ENCODE measurements around the gene CARNS1. TPM values are rescaled to one million over a fixed set of nuclear protein-coding genes. Genes with fewer than 3 reads are reported as not detected.

Gene CARNS1
- total RNA-seq, 3 donors from 2014 or later: 0.16 to 4.2 (median 0.66) TPM

DNA sequence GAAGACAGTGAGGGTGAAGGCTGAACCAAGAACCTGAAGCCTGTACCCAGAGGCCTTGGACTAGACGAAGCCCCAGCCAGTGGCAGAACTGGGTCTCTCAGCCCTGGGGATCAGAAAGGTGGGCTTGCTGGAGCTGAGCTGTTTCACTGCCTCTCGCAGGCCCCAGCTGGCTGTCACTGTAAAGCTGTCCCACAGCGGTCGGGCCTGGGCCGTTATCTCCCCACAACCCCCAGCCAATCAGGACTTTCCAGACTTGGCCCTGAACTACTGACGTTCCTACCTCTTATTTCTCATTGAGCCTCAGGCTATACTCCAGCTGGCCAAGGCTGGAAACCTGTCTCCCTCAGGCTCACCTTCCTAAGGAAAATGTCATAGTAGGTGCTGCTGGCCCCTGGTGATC is 17.9 kb upstream of the CARNS1 start:
- no peak for DNase-seq (ENCODE audit: low spot score in 2 of 2)
- Histone ChIP-seq H3K9me3 (no peaks in the 10 kb centered on the region), H3K27ac (no peak overlapping the region), H3K36me3 (no peaks in the 10 kb centered on the region), H3K4me3 (no peak overlapping the region), H3K27me3 (no peaks in the 10 kb centered on the region), H3K4me1 (peaks cover 14 to 16% of the 10 kb centered on the region in 2 donors)
- TF ChIP-seq POLR2AphosphoS5 (IDR thresholded peaks at IDR 0.05) (no peak), POLR2A (IDR thresholded peaks at IDR 0.05) (no peak)
- TF ChIP-seq, protein P1, sequence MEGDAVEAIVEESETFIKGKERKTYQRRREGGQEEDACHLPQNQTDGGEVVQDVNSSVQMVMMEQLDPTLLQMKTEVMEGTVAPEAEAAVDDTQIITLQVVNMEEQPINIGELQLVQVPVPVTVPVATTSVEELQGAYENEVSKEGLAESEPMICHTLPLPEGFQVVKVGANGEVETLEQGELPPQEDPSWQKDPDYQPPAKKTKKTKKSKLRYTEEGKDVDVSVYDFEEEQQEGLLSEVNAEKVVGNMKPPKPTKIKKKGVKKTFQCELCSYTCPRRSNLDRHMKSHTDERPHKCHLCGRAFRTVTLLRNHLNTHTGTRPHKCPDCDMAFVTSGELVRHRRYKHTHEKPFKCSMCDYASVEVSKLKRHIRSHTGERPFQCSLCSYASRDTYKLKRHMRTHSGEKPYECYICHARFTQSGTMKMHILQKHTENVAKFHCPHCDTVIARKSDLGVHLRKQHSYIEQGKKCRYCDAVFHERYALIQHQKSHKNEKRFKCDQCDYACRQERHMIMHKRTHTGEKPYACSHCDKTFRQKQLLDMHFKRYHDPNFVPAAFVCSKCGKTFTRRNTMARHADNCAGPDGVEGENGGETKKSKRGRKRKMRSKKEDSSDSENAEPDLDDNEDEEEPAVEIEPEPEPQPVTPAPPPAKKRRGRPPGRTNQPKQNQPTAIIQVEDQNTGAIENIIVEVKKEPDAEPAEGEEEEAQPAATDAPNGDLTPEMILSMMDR (IDR thresholded peaks at IDR 0.05): no peak
- intact Hi-C loops (cut with DNase I; ENCODE audit: low total_unique reads): loop anchor here (10.0 kb wide), 1 partner anchor 107 kb away; the partner anchor contains the start of genes CDK2AP2 and PITPNM1

DNA sequence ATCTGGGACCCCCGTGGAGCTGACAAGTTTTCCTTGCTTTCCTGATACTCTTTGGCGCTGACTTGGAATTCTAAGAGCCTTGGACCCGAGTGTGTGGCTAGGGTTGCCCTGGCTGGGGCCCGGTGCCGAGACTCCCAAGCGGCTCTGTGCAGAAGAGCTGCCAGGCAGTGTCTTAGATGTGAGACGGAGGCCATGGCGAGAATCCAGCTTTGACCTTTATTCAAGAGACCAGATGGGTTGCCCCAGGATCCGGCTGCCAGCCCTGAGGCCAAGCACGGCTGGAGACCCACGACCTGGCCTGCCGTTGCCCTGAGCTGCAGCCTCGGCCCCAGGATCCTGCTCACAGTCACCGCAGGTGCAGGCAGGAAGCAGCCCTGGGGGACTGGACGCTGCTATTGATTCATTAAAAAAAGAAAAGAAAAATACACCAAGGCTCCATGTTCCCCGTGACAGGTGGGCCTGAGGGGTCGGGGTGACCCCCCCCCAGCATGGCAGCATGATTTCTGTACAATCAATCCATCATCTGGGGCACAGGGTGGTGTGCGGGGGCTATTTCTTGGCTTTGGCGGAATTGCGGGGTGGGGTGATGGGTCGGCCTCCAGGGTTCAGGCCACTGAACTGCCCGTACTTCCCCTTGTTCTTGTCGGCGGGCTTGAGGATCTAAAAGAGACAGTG is 17.4 kb upstream of the CARNS1 start:
- Histone ChIP-seq H3K36me3 (no peaks in the 10 kb centered on the region), H3K27ac (no peak overlapping the region), H3K9me3 (no peaks in the 10 kb centered on the region), H3K27me3 (no peaks in the 10 kb centered on the region), H3K4me1 (peaks cover 12 to 14% of the 10 kb centered on the region in 2 donors), H3K4me3 (no peak overlapping the region)
- TF ChIP-seq POLR2AphosphoS5 (IDR thresholded peaks at IDR 0.05): no peak
- TF ChIP-seq, protein P1 (IDR thresholded peaks at IDR 0.05): no peak
- no peak for TF ChIP-seq POLR2A (IDR thresholded peaks at IDR 0.05)
- intact Hi-C loops (cut with DNase I; ENCODE audit: low total_unique reads): loop anchor here (10.0 kb wide), 1 partner anchor 107 kb away; the partner anchor contains the start of genes CDK2AP2 and PITPNM1
- DNase-seq (ENCODE audit: low spot score in 2 of 2): no peak

DNA sequence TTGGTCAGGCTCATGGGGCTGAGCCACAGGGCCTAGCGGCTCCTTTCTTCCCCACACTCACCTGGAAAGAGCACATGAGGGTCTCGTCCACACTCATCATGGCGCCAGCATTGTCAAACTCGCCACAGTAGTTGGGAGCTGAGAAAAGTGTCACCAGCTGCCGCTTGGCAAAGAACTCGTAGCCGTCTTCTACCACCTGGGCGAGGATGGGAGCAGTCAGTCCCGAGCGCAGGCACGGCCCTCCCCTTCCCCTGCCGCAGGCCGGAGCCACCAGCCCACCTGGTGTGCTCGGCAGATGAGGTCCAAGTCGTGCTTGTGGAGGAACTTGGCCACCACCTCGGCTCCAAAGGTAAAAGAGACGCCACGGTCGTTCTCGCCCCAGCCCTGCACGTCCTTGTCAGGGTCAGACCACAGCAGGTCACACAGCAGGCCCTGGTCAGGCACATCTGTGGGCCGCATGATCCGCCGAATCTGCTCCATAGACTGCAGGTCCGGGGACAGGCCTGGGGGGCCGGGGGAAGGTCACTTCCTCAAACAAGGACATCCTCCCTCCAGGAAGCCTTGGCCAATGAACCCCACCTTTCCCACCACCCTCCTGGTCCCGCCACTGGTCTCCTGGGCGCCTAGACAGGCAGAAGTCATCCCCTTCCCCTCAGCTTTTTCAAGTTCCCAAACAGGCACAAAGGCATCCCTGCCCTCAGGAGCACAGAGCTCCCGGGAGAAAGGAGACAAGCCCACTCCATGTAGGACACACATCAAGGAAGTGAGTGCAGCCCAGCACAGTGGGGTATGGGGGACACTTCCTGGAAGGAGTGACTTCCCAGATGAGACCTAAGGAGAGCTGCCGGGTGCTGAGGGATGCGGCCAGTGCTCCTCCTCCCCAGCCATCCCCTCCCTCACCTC is 16.6 kb upstream of the CARNS1 start:
- H3K27me3 ChIP-seq: no peaks in the 10 kb centered on the region
- TF ChIP-seq POLR2A (IDR thresholded peaks at IDR 0.05): no peak
- TF ChIP-seq POLR2AphosphoS5 (IDR thresholded peaks at IDR 0.05): no peak
- TF ChIP-seq, protein P1 (IDR thresholded peaks at IDR 0.05): no peak
- no peak overlapping the region for H3K4me3 ChIP-seq
- no peak for DNase-seq (ENCODE audit: low spot score in 2 of 2)
- H3K36me3 ChIP-seq: no peaks in the 10 kb centered on the region
- peaks cover 12 to 14% of the 10 kb centered on the region in 2 donors for H3K4me1 ChIP-seq
- intact Hi-C loops (cut with DNase I; ENCODE audit: low total_unique reads): loop anchor here (10.0 kb wide), 1 partner anchor 106 kb away; the partner anchor contains the start of genes CDK2AP2 and PITPNM1
- peak overlapping the region in 1 of 2 donors; percentile 92 for H3K27ac ChIP-seq
- no peaks in the 10 kb centered on the region for H3K9me3 ChIP-seq

DNA sequence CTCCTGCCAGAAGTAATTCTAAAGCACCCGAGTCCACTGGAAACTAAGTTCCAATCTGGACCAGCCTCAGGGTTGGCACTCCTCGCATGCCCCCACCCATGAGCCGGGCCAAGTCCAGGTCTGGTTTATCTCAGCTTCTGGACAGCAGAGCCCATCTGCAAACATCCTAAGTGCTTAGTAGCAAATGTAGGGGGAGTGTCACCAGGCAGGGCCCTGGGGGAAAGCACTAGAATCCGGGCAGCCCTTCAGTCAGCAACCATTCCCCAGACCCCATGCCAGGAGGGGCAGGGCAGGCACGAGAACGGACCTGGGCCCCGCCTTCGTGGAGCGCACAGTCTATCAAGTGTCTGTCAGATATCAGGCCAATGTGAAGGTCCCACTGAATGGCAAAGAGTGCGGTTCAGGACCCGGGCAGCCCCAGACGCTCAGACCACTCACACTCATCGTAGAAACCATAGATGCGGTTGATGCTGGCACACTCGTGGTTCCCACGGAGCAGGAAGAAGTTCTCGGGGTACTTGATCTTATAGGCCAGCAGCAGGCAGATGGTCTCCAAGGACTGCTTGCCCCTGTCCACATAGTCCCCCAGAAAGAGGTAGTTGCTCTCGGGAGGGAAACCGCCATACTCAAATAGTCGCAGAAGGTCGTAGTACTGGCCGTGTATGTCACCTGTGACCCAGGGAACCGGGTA is 15.1 kb upstream of the CARNS1 start:
- H3K9me3 ChIP-seq: no peaks in the 10 kb centered on the region
- peak overlapping the region; percentile 88 to 90 (median 90) for H3K4me3 ChIP-seq
- intact Hi-C loops (cut with DNase I; ENCODE audit: low total_unique reads): no loop called here
- peak overlapping the region; percentile 92 to 97 for H3K27ac ChIP-seq
- DNase-seq (ENCODE audit: low spot score in 2 of 2): no peak
- peaks cover 12 to 14% of the 10 kb centered on the region in 2 donors for H3K4me1 ChIP-seq
- TF ChIP-seq POLR2AphosphoS5 (IDR thresholded peaks at IDR 0.05) (no peak), POLR2A (IDR thresholded peaks at IDR 0.05) (no peak)
- TF ChIP-seq, protein P1 (IDR thresholded peaks at IDR 0.05): no peak
- no peaks in the 10 kb centered on the region for H3K27me3 ChIP-seq
- no peaks in the 10 kb centered on the region for H3K36me3 ChIP-seq

Data from breast epithelium (tissue), 4 donors.